Suppressor macrophage treated with lipopolysaccharide for 4 hours (primary cell): ENCODE measurements around the gene CEP72.
A peak's percentile ranks its signal among the peaks of the same experiment; 100 is the strongest.
"Not testable (repeated sequence)": the region's sequence is repeated elsewhere in the genome, so short reads cannot be mapped to it uniquely, and the experiment has no call there.

ENCODE experiments used
- DNase-seq: peaks from one replicate; pipeline ENCODE4 v3.0.0-alpha.2; 2020

Gene CEP72

DNA sequence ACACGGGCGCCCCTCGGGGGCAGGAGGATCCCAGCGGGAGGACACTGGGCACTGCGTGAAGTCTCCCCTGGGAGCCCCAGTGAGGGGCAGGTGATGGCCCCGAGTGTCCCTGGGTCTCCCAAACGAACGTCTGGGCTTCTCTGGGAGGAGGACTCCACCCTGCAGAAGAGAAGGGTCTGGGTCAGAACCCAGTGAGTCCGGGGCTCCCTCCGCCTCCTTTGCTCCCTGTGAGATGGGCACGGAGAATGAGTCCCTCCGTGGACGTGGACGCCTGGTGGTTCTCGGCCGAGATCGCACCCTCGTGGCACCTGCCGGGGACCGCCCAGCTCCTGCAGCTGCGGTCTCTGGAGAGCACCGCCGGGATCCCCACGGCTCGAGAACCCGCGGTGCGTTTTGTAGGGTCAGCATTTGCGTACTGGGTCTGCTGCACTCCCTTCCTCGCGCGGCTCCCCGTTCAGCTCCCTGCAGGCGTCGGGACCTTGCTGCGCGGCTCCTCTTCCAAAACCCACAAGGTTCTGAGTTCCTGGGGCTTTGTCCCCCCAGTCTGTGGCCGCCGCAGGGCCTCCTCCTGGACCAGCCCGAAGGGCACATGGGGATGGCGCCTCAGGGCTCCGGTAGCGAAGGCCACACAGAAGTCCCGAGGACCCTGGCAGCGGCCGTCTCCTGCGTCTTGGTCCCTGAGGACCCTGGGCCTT is 10.2 kb upstream of the CEP72 start:
- no peak for DNase-seq

DNA sequence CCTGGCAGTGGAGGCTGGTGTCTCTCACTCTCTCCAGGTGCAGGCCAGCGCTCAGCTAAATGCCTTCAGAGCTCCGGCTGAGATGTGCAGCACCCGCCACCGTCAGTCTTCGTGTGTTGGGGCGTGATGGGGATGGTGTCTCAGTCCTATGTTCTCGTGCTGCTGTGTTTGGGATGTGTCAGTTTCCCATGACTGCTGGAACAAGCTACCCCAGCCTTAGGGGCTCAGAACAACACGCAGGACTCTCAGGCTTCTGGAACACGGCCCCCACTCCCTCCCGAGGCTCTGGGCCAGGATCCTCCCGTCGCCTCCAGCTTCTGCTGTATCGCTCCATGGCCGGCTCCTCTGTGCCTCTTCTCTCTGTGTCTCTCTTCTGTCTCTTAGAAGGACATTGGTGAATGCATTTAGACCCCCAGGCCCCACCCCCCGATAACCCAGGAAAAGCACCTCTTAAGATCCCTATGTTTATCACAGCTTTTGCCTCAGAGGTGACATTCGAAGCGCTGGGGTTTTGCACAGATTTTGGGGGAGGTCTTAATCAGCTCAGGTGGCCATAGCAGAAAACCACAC is 9.6 kb upstream of the CEP72 start:
- DNase-seq, result no peak

DNA sequence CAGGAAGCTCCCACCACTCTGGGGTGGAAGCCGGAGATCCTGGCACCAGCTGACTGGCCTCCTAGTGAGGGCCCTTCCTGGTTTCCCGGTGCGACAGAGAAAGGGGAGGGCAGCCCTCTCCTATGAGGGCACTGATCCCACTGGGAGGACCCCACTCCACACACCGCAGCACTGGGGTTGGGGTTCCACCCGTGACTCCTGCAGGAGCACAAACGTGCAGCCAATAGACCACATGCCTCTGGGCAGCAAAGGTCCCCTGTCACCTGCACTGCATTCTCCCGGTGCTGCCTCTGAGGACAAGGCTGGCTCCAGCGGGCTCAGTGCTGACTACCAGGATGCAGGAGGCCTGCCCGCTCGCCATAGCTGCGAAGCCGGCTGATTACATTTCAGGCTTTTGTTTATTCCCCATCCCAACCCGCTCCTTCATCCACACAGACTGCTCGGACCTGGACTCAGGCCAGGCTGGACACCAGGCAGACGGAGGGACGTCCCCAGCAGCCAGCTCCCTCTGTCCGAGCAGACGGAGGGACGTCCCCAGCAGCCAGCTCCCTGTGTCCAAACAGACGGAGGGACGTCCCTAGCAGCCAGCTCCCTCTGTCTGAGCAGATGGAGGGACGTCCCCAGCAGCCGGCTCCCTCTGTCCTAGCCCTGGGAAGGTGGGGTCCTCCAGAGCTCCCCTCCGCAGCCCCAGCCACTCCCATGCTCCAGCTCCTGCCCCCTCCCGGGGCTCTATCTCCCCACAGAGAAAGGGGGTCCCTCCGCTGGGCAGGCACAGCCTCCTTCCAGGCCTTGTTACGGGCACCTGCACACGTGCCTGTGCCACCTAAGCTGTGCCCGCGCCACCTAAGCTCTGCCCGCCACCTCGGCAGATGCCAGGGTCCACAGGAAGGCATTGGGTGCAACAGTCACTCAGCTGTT is 8.8 kb upstream of the CEP72 start:
- DNase-seq, result no peak

DNA sequence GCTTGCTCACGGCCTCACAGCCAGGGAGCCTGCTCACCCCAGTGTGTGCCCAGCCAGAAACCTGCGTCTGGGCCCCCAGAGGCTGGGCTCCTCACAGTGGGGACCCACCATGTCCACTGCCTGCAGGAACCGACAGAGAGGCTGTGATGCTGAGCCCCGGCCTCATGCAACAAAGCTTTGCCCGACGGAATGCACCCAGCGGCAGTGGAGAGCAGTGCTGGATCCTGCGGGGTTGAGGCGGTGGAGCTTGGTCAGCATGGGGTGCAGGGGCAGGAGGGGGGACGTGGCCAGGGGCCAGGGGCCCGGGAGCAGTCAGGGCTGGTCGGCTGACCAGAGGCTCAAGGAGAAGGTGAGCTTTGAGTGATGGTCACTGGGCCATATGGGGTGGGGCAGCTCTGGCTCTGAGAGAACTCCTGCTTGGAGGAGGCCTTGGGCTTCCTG is 7.7 kb upstream of the CEP72 start:
- no peak for DNase-seq

DNA sequence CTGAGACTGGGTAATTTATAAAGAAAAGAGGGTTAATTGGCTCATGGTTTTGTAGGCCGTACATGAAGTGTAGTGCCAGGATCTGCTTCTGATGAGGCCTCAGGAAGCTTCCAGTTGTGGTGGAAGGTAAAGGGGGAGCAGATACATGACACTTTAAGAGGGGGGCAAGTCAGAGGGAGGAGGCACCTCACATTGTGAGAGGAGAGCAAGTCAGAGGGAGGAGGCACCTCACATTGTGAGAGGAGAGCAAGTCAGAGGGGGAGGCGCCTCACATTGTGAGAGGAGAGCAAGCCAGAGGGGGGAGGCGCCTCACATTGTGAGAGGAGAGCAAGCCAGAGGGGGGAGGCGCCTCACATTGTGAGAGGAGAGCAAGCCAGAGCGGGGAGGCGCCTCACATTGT is 7.0 kb upstream of the CEP72 start:
- not testable (repeated sequence) for DNase-seq

DNA sequence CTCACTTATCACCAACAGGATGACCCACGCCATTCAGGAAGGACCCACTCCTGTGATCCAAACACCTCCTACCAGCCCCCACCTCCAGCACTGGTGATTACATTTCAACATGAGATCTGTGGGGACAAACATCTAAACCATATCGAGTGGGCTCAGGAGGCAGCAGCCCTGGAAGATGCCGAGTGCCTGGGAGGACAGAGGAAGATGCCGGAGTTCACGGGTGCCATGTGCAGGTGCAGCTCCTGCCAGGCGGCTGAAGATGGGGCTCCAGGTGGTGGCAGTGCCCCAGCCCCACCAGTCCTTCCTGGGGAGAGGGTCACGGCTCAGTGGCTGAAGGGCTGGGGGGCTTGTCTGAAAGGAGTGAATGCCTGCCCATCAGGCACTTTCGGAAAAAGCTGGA is 6.1 kb upstream of the CEP72 start:
- DNase-seq, result no peak

DNA sequence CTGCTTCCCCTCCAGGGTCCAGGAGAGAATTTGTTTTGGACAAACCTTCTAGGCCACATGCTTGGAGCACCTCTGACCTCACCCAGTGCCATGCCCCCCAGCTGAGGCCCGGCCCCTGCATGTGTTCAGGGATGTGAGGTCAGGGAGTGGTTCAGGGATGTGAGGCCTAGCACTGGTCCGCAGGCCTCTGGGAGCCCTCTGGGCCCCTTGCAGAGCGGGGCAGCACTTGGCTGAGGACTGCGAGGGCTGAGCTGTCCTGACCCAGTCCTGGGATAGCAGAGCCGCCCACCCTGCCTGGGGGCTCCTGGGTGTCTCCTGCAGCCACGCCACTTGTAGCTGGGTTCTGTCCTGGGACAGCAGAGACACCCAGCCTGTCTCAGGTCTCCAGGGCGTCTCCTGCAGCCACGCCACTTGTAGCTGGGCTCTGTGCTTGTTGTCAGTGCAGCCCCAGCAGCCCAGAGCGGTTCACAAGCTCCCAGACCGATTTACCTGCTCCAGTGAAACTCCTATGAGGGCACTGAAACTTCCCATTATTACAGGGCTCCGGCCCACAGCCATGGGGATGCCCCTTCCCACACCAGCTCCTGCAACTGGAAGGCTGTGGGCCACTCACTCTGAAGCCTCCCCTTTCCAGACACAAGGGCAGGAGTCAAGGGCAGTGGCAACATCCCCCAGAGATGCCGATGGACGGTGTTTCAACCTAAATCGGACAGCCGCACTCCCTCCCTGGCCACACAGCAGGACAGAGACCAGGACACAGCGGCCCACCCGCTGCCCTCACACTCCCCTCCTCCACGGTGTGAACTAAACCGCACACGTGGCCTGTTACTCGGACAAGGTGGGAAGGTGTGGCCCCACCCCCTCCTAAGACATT is 5.4 kb upstream of the CEP72 start:
- DNase-seq, result no peak

DNA sequence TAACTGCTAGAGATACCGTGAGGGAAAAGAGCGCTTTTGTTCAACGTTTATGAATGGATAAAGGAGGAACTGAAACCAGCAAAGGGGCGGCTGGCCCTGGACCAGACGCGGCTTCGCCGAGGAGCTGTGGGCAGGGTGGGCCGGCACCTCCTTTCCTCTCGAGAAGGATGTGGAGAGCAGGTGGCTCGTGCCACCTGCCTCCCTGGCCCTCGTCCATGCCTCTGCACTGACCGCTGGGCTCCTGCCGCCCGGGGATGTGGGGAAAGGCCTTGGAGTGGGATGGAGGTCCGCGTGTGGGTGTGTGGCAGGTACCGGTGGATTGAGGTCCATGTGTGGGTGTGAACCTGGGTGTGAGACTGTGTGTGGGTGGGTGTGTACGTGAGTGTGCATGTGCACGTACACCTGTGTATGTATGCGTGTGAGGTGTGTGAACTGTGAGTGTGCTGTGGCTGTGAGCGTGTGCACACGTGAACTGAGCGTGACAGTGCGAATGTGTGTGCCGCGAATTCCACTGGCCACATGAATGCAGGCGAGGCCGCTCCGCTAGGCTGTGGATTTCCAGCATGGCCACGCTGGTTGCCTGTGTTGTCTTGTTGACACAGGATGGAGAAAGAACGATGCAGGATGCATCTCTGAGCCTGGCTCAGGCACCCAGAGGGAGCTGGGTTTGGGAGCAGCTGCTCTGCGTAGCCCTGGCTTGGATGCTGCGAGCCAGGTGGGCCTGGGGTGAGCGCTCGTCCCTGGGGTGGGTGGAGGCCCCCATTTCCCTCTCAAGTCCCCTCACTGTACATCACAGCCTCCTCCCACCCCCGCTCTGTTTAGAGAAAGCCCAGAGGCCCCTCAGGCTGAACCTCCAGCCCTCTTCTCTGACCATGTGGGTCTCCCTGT is 4.4 kb upstream of the CEP72 start:
- peak; percentile 54 for DNase-seq

DNA sequence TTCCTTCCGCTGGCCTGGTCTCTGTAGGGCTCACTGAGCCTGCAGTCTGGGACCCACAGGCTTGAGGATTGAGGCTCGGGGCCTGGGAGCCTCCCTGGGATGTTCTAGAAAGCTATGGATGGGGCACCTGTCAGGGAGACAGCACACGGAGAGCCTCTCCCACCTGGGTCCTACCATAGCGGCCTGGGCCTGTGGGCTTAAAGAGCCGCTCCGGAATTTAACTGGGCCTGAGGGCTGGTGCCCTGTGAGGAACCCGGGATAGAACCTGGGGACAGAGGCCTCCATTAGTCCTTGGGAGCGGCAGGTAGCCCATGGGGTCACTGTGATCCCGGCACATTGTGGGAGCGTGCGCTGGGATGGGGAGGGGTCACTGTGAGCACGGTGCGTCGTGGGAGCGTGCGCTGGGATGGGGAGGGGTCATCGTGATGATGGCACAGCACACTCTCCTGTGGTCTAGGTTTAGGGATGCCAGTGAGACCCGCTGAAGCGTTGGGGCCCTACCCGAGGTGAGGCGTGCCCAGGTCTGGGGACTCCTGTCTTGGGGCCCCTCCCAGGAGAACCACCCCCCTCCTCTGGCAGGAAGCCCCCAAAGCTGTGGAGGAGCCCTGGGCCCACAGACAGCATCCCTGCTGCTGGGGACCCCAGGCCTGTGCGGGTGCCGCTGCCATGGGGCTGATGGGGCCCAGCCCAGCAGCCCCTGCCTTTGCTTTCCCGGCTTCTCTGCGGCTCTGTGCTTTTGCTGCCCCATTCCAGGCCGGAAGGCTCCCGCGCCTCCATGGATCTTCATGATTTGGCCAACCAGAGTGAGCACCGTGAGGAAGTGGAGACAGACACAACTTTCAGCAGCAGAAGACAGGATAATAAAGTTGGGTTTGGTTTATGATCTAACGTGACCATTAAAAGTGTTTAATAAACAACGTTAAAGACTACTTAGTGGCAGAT is 3.4 kb upstream of the CEP72 start:
- no peak for DNase-seq

DNA sequence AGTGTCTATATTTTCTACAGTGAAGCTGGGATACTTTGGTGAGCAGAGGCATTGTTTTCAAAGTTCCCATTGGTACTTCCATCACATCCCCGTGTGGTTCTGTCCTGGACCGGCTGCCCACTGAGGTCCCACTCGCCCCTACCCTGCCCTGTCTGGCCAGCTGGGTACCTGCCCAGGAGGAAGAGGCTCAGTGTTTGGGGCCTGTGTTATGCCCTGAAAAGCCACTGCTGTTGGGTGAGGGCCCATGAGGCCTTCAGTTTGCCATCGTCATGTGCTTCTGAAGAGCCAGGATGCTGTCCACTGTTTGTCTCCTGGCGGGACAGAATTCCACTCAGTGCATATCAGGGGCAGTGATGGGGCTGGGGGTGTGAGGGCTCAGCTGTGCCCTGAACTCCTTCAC is 2.6 kb upstream of the CEP72 start:
- DNase-seq, result no peak

DNA sequence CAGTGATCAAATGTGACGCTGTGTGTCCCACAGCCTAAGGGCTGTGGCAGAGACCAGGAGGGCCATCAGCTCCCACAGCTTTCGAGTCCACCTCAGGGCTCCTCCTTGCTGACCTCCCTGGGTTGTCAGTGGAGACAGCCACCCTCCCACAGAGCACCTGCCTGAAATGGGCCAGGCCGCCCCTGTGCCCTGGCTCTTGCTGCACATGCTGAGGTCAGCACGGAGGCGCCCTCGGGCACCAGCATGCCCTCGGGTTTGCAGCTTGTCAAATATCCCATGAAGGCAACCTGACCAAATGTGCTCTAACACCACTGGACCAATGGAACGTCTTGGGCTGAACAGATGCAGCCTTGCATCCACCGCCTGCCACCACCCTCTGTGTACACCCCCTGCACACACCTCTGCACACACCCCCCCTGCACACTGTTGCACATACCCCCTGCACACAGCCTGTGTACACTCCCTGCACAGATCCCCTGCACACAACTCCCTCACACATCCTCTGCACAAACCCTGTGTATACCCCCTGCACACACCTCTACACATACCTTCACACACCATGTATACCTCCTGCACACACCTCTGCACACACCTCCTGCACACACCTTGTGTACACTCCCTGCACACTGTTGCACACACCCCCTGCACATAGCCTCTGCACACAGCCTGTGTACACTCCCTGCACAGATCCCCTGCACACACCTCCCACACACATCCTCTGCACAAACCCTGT is 2.0 kb upstream of the CEP72 start:
- no peak for DNase-seq

DNA sequence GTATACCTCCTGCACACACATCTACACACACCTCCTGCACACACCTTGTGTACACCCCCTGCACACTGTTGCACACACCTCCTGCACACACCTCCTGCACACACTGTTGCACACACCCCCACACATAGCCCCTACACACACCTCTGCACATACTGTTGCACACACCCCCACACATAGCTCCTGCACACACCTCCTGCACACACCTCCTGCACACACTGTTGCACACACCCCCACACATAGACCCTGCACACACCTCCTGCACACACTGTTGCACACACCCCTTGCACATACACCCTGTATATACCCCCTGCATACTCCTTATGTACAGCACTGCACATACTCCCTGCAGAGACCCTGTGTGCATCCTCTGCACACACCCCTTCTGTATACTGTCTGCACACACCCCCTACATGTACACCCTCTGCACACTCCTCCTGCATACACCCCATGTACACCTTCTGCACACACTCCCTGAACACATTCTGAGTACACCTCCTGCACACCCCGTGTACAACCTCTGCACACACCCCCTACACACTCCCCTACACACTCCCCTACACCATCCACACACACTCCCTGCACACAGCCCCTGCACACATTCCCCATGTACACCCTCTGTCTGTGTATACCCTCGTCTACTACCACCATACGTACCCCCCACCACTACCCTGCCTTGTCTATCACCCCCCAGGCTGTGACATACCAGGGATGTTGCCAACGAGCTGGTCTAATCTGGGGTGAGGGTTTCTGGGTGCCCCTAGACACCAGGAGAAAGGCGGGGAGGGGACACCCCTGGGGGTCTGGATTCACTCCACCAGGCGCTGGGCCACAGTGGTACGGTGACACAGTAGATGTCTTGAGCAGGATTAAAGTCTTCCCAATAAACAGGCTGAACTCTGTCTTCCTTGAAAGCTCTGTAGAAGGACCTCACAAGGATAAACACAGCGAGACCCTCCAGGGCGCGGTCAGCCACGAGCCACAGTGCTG is 1.1 kb upstream of the CEP72 start:
- DNase-seq, result no peak

DNA sequence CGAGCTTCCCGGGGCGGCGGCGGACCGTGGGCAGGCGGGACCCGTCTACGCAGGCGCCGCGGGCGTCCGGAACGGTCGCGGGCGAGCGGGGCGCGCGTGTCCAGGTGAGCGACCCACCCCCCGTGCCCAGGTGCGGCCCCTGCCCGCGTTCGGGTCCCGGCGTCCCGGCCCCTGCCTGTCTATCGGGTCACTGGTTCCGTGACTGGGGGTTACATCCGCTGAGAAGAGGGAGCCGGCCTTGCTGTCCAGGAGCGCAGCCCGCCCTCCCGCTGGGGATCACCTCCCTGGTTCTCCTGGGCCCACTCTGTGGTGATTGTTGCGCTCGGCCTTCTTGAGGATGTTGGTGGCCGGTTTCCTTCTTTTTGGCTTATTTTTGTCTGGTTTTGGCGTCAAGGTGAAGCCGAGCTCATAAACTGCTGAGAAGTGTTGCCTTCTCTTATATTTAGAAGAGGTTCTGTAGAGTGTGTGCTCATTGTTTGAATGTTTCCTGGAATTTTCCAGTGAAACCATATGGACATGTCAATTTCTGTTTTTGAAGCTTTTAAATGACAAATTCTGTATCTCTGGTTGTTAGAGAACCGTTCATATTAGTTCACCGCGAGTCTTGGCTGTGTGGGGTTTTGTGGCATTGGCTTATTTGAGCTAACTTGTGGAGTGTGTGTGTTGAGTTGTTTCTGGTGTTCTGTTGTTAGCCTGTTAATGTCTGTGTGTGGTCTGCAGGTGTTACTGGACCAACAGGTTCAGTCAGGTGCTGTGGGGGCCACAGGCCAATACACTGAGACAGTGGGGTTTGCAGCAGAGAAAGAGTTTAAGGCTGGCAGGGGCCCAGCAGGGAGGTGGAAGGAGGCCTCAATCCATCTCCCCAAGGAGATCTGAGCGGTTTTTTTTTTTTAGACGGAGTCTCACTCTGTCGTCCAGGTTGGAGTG is 621 bp downstream of the CEP72 start:
- DNase-seq, result no peak

DNA sequence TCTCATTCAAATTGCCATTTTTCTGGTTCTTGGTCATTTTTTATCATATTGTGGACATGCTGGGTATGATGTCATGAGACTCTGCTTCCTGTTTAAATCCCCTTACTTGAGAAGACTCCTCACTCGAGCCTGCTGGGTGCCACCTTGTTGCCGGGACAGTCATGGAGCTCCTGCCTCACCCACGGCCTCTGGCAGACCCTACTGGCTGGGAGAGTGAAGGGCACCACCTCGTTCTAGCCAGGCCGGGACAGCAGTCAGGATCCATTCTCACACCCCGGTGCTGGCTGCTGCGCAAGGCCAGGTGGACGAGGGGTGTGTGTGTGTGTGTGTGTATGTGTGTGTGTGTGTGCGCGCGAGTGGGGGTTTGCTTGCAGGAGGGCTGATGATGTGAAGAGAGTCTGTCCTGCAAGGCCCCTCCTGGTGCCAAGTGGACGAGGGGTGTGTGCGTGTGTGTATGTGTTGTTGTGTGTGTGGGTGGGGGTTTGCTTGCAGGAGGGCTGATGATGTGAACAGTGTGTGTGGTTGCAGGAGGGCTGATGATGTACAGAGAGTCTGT is 4.4 kb downstream of the CEP72 start:
- DNase-seq, result no peak

DNA sequence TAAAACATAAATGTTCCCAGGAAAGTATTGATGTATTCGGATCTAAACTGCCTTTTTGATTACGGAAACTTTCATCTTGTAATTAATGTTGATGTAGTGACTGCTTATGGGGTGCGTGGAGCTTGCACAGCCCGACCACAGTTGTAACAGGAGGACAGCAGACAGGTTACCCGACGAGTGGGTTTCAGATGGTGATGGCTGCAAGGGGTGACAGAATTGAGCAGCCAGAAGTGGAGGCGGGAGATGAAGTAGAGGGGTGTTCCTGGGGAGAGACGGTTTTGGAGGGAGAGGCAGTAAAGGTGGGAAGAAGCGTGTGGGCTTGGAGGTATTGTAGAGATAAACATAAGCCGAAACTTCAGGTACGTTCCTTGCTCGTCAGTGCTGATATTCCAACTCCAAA is 5.8 kb downstream of the CEP72 start:
- no peak for DNase-seq

DNA sequence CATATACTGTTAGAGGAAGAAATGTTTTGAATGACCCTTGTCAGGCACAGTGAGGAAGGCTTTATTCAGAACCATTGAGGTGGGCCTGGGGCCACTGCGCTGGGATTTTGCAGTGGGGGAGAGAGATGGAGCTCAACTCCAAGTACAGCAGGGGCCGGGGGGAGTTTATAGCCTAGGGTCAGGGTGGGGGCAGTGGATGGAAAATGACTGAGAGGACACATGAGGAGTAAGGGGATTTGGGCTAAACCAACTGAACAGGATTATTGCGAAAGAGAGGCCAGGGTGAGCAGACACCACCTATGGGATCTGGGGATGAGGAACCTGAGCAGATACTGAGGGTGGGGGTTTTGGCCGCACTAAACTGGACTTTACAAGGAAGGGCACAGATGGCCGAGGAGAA is 6.3 kb downstream of the CEP72 start:
- no peak for DNase-seq

DNA sequence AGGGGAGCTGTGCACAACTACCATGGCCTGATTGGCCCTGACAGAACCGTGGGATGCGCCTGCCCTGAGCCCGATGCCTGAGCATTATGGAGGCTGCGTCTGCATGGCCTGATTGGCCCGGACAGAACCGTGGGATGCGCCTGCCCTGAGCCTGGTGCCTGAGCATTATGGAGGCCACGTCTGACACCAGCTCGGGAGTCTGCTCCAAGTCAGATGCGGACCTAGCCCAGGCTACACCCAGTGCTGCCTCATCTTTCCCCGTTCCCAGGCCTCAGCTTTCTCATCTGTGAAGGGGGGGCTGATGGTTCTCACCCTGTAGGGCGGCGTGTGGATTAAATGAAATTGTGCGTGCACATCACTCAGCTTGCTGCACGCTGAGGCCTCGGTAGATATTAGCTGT is 7.3 kb downstream of the CEP72 start:
- no peak for DNase-seq
